ENCODE results near the gene ADAMTS7. TPM values are rescaled to one million over a fixed set of nuclear protein-coding genes. Genes with fewer than 3 reads are reported as not detected.
"Not testable (repeated sequence)": the region's sequence is repeated elsewhere in the genome, so short reads cannot be mapped to it uniquely, and the experiment has no call there.

Gene ADAMTS7
- total RNA-seq, 1 donor from 2014 or later, result 55.1 TPM

GRCh38 chr15:78853500-78853899 is 42.2 kb upstream of the ADAMTS7 start:
- TF ChIP-seq CTCF (IDR thresholded peaks at IDR 0.05; ENCODE audit: unreplicated experiment), result no peak
- Mint-ChIP-seq H3K36me3 (ENCODE audit: low read depth, unreplicated experiment) (no peaks in the 10 kb centered on the region), H3K4me3 (ENCODE audit: unreplicated experiment) (peak overlapping the region; percentile 57), H3K27me3 (ENCODE audit: unreplicated experiment) (peaks cover 2% of the 10 kb centered on the region), H3K27ac (ENCODE audit: unreplicated experiment) (no peak overlapping the region), H3K9me3 (ENCODE audit: unreplicated experiment) (no peaks in the 10 kb centered on the region), H3K4me1 (ENCODE audit: unreplicated experiment) (peaks cover 7% of the 10 kb centered on the region)
- DNase-seq (ENCODE audit: low spot score), result no peak

GRCh38 chr15:78850941-78851755 is 39.9 kb upstream of the ADAMTS7 start:
- no peak for TF ChIP-seq CTCF (IDR thresholded peaks at IDR 0.05; ENCODE audit: unreplicated experiment)
- Mint-ChIP-seq H3K4me3 (ENCODE audit: unreplicated experiment) (no peak overlapping the region), H3K9me3 (ENCODE audit: unreplicated experiment) (no peaks in the 10 kb centered on the region), H3K36me3 (ENCODE audit: low read depth, unreplicated experiment) (no peaks in the 10 kb centered on the region), H3K27ac (ENCODE audit: unreplicated experiment) (no peak overlapping the region), H3K27me3 (ENCODE audit: unreplicated experiment) (peaks cover 2% of the 10 kb centered on the region), H3K4me1 (ENCODE audit: unreplicated experiment) (peaks cover 7% of the 10 kb centered on the region)
- DNase-seq (ENCODE audit: low spot score), result no peak

- H3K4me1 Mint-ChIP-seq (ENCODE audit: unreplicated experiment), result peaks cover 7% of the 10 kb centered on the region
- peaks cover 2% of the 10 kb centered on the region for H3K27me3 Mint-ChIP-seq (ENCODE audit: unreplicated experiment)
- H3K36me3 Mint-ChIP-seq (ENCODE audit: low read depth, unreplicated experiment), result no peaks in the 10 kb centered on the region
- no peak for DNase-seq (ENCODE audit: low spot score)
- H3K4me3 Mint-ChIP-seq (ENCODE audit: unreplicated experiment), result no peak overlapping the region
- no peak overlapping the region for H3K27ac Mint-ChIP-seq (ENCODE audit: unreplicated experiment)
- H3K9me3 Mint-ChIP-seq (ENCODE audit: unreplicated experiment), result no peaks in the 10 kb centered on the region
- no peak for TF ChIP-seq CTCF (IDR thresholded peaks at IDR 0.05; ENCODE audit: unreplicated experiment)
Observed at GRCh38 chr15:78850352-78850751, 39.1 kb upstream of the ADAMTS7 start.

- H3K9me3 Mint-ChIP-seq (ENCODE audit: unreplicated experiment); H3K4me1 Mint-ChIP-seq (ENCODE audit: unreplicated experiment); H3K36me3 Mint-ChIP-seq (ENCODE audit: low read depth, unreplicated experiment); DNase-seq (ENCODE audit: low spot score); H3K27me3 Mint-ChIP-seq (ENCODE audit: unreplicated experiment); H3K4me3 Mint-ChIP-seq (ENCODE audit: unreplicated experiment); H3K27ac Mint-ChIP-seq (ENCODE audit: unreplicated experiment): not testable (repeated sequence)
Observed at GRCh38 chr15:78847387-78847906, 36.2 kb upstream of the ADAMTS7 start.

- H3K4me1 Mint-ChIP-seq (ENCODE audit: unreplicated experiment); DNase-seq (ENCODE audit: low spot score); H3K27ac Mint-ChIP-seq (ENCODE audit: unreplicated experiment); H3K9me3 Mint-ChIP-seq (ENCODE audit: unreplicated experiment); H3K36me3 Mint-ChIP-seq (ENCODE audit: low read depth, unreplicated experiment); H3K4me3 Mint-ChIP-seq (ENCODE audit: unreplicated experiment); H3K27me3 Mint-ChIP-seq (ENCODE audit: unreplicated experiment): not testable (repeated sequence)
Observed at GRCh38 chr15:78846906-78847305, 35.6 kb upstream of the ADAMTS7 start.

GRCh38 chr15:78842519-78842918 is 31.3 kb upstream of the ADAMTS7 start:
- peaks cover 1% of the 10 kb centered on the region for H3K27me3 Mint-ChIP-seq (ENCODE audit: unreplicated experiment)
- no peak for DNase-seq (ENCODE audit: low spot score)
- no peaks in the 10 kb centered on the region for H3K4me1 Mint-ChIP-seq (ENCODE audit: unreplicated experiment)
- H3K27ac Mint-ChIP-seq (ENCODE audit: unreplicated experiment), result no peak overlapping the region
- H3K4me3 Mint-ChIP-seq (ENCODE audit: unreplicated experiment), result no peak overlapping the region
- TF ChIP-seq CTCF (IDR thresholded peaks at IDR 0.05; ENCODE audit: unreplicated experiment), result no peak
- H3K36me3 Mint-ChIP-seq (ENCODE audit: low read depth, unreplicated experiment), result no peaks in the 10 kb centered on the region
- H3K9me3 Mint-ChIP-seq (ENCODE audit: unreplicated experiment), result no peaks in the 10 kb centered on the region
